ENCODE data around the gene RNF26.
"Not testable (repeated sequence)": the region's sequence is repeated elsewhere in the genome, so short reads cannot be mapped to it uniquely, and the experiment has no call there.

The RNF26 gene

GRCh38 chr11:119372260-119373058 is 38.1 kb downstream of the RNF26 start:
- no peak for DNase-seq

GRCh38 chr11:119373059-119373920 is 39.0 kb downstream of the RNF26 start:
- no peak for DNase-seq

GRCh38 chr11:119373921-119374631 is 39.7 kb downstream of the RNF26 start:
- DNase-seq: peak; percentile 4

- DNase-seq: no peak
Measured at GRCh38 chr11:119374632-119375336, 40.5 kb downstream of the RNF26 start.

GRCh38 chr11:119375337-119376196 is 41.2 kb downstream of the RNF26 start:
- no peak for DNase-seq

- peak; percentile 41 for DNase-seq
Measured at GRCh38 chr11:119376197-119376847, 42.0 kb downstream of the RNF26 start.

GRCh38 chr11:119377112-119377901 is 43.0 kb downstream of the RNF26 start:
- no peak for DNase-seq

GRCh38 chr11:119377961-119378667 is 43.8 kb downstream of the RNF26 start:
- no peak for DNase-seq

GRCh38 chr11:119378851-119379465 is 44.6 kb downstream of the RNF26 start:
- DNase-seq: no peak

GRCh38 chr11:119380160-119380826 is 46.0 kb downstream of the RNF26 start:
- DNase-seq: no peak

- no peak for DNase-seq
Measured at GRCh38 chr11:119380827-119381180, 46.5 kb downstream of the RNF26 start.

- peak; percentile 91 for DNase-seq
Measured at GRCh38 chr11:119381181-119381988, 47.1 kb downstream of the RNF26 start, which contains the start of gene USP2. Gene USP2 (minus strand): TSS chr11:119381690. CDS start chr11:119373480, 8,210 bp downstream.

- DNase-seq: no peak
Measured at GRCh38 chr11:119382101-119382500, 47.8 kb downstream of the RNF26 start.

- not testable (repeated sequence) for DNase-seq
Measured at GRCh38 chr11:119382513-119382912, 48.2 kb downstream of the RNF26 start.

GRCh38 chr11:119384332-119384731 is 50.0 kb downstream of the RNF26 start:
- DNase-seq: no peak

Data from NCI-H1417 treated with DMSO at 0.1 percent for 48 hours (cell line).